K562 (cell line): ENCODE data around the gene GRWD1. TPM values are rescaled to one million over a fixed set of nuclear protein-coding genes. Genes with fewer than 3 reads are reported as not detected.
A peak's percentile ranks its signal among the peaks of the same experiment; 100 is the strongest.

ENCODE experiments used
- BACH1 ChIP-seq: fragments of 200-800 bp; sonication (Bioruptor generic); IDR thresholded peaks from 2 replicates; pipeline ENCODE4 v1.6.1; 2016; ENCODE audit warnings: missing genetic modification characterization, missing compliant biosample characterization
- CHCHD3 ChIP-seq: fragments of 250-450 bp; sonication (Bioruptor Pico); IDR thresholded peaks from 2 replicates; pipeline ENCODE4 v2.1.2; 2022; ENCODE audit warnings: mild to moderate bottlenecking
- ETS2 ChIP-seq: IDR thresholded peaks from 2 replicates; pipeline ENCODE4 v1.6.1; 2016; ENCODE audit warnings: borderline replicate concordance, missing genetic modification characterization, mild to moderate bottlenecking, moderate library complexity, missing compliant biosample characterization; ENCODE audit not compliant: poor library complexity, severe bottlenecking
- PCBP1 ChIP-seq: fragments of 200-400 bp; formaldehyde crosslinking; IDR thresholded peaks from 2 replicates; pipeline ENCODE4 v1.6.1; 2018; ENCODE audit warnings: mild to moderate bottlenecking, low read depth, low read length; ENCODE audit not compliant: poor library complexity, severe bottlenecking
- PHF8 ChIP-seq: fragments of 200-600 bp; sonication (generic); IDR thresholded peaks from 2 replicates; pipeline ENCODE4 v1.6.1; 2012; ENCODE audit warnings: mixed run types, mild to moderate bottlenecking, inconsistent platforms, low read length, moderate library complexity, borderline replicate concordance
- PTTG1 ChIP-seq: fragments of 450-650 bp; IDR thresholded peaks from 2 replicates; pipeline ENCODE4 v1.6.1; 2016; ENCODE audit warnings: low read depth, mild to moderate bottlenecking, missing genetic modification characterization, missing compliant biosample characterization
- RHOXF2B ChIP-seq: fragments of 250-450 bp; sonication (Bioruptor Pico); conservative IDR thresholded peaks from 2 replicates; pipeline ENCODE4 v1.5.1; 2021
- SIN3B ChIP-seq: fragments of 450-650 bp; IDR thresholded peaks from 2 replicates; pipeline ENCODE4 v1.6.1; 2017; ENCODE audit warnings: low read depth, mild to moderate bottlenecking, moderate library complexity
- SMC3 ChIP-seq: conservative IDR thresholded peaks from 2 replicates; pipeline ENCODE4 v1.6.1; 2011; ENCODE audit warnings: low read depth, low read length, improper control_type of control experiment; ENCODE audit not compliant: insufficient read depth
- TAF7 ChIP-seq: fragments of 450-650 bp; IDR thresholded peaks from 2 replicates; pipeline ENCODE4 v1.6.1; 2016; ENCODE audit warnings: missing genetic modification characterization, missing compliant biosample characterization
- ZNF75A ChIP-seq: fragments of 450-650 bp; formaldehyde crosslinking; IDR thresholded peaks from 2 replicates; pipeline ENCODE4 v1.4.0; 2020; ENCODE audit warnings: mild to moderate bottlenecking
- ZNF77 ChIP-seq: fragments of 250-450 bp; sonication (Bioruptor Pico); IDR thresholded peaks from 2 replicates; pipeline ENCODE4 v1.5.0; 2020
- polyA plus RNA-seq, 8 experiments: library from polyadenylated mRNA; depleted of rRNA in 4 of 8; stranded (reverse) in 5 of 8; unstranded in 3 of 8; fragments of >200 nt; fragmentation: Nextera tagmentation in 2 of 8; fragmentation: Illumina TruSeq in 1 of 8; extraction: Ambion mirVana in 2 of 8; extraction: Trizol in 1 of 8; gene quantifications; 2 replicates each; pipeline versions ENCODE4 v1.2.1 to v1.2.3, GENCODE V29; 2011 to 2014; ENCODE audit warnings: inconsistent platforms in 1 of 8, missing spikeins in 1 of 8
- total RNA-seq, 7 experiments: library from RNA; depleted of rRNA in 6 of 7; stranded (reverse); fragments of >200 nt in 6 of 7; fragmentation: Illumina TruSeq in 2 of 7; extraction: Trizol in 2 of 7; gene quantifications; 2 replicates each; pipeline versions ENCODE4 v1.2.1 to v1.2.3, GENCODE V29; 2011 to 2021; ENCODE audit warnings: low replicate concordance in 1 of 7
- TF ChIP-seq, protein P1 (sequence below): fragments of 450-650 bp; IDR thresholded peaks from 2 replicates; pipeline ENCODE4 v1.6.1; 2016; ENCODE audit warnings: missing biosample characterization, missing genetic modification characterization
- TF ChIP-seq, protein P2 (sequence below): fragments of 250-450 bp; sonication (Bioruptor Pico); IDR thresholded peaks from 2 replicates; pipeline ENCODE4 v1.5.0; 2021
- TF ChIP-seq, protein P3 (sequence below): IDR thresholded peaks from 2 replicates; pipeline ENCODE4 v1.6.1; 2011; ENCODE audit not compliant: insufficient read length; ENCODE audit errors: extremely low read depth
- TF ChIP-seq, protein P4 (sequence below): fragments of 450-650 bp; formaldehyde crosslinking; IDR thresholded peaks from 2 replicates; pipeline ENCODE4 v1.4.0; 2020; ENCODE audit warnings: mild to moderate bottlenecking
- TF ChIP-seq, protein P5 (sequence below): sonication (generic); formaldehyde crosslinking; IDR thresholded peaks from 2 replicates; pipeline ENCODE4 v1.8.0; 2023; ENCODE audit warnings: missing genetic modification reagents, mild to moderate bottlenecking, borderline replicate concordance
- TF ChIP-seq, protein P6 (sequence below): sonication (generic); formaldehyde crosslinking; IDR thresholded peaks from 2 replicates; pipeline ENCODE4 v1.5.0; 2020; ENCODE audit warnings: missing genetic modification reagents

The GRWD1 gene
- total and polyA plus RNA-seq, 9 of the 15 experiments (the other 6 are each of a cell fraction or from before 2014, with no cell fraction given): 1.5 to 87.2 (median 24.5) TPM

DNA sequence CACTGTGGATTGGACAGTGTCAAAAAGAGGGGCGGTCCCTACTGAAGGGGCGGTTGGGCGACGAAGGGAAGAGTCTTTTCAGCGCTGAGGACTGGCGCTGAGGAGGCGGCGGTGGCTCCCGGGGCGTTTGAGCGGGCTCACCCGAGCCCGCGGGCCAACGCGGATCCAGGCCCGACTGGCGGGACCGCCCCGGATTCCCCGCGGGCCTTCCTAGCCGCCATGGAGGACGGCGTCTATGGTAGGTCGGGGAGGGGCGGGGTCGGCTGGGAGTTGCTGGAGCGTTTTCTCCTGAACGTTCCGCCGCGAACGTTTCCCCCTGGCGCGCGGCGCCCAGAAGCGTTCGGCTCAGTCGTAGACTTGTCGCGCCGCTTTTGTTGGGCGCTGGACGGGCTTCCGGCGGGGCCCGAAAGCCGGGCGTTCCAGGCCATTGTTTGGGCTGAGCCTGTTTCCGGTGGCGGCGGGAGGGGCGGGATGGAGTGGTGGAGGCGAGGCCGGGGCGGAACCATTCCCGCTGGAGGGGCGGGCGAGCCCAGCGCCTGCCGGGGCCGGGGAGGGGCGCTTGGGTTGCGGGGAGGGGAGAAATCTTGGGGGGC, 23.6 kb downstream of the GRWD1 start, which contains the start of gene CYTH2 (continued):
- TF ChIP-seq ZNF77 (CRISPR knock-in tag) (no peak), PHF8 (peak; percentile 95), CHCHD3 (CRISPR knock-in tag) (no peak), SIN3B (peak; percentile 66; the same call in 1 of the 2 replicates), TAF7 (tag) (peak; percentile 92), PTTG1 (tag) (no peak), ZNF75A (CRISPR knock-in tag) (no peak; the same call in 1 of the 2 replicates), RHOXF2B (no peak), BACH1 (tag) (no peak), ETS2 (tag) (no peak), SMC3 (no peak), PCBP1 (peak; percentile 74)
- TF ChIP-seq, protein P1, sequence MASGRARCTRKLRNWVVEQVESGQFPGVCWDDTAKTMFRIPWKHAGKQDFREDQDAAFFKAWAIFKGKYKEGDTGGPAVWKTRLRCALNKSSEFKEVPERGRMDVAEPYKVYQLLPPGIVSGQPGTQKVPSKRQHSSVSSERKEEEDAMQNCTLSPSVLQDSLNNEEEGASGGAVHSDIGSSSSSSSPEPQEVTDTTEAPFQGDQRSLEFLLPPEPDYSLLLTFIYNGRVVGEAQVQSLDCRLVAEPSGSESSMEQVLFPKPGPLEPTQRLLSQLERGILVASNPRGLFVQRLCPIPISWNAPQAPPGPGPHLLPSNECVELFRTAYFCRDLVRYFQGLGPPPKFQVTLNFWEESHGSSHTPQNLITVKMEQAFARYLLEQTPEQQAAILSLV (tag): no peak
- TF ChIP-seq, protein P2, sequence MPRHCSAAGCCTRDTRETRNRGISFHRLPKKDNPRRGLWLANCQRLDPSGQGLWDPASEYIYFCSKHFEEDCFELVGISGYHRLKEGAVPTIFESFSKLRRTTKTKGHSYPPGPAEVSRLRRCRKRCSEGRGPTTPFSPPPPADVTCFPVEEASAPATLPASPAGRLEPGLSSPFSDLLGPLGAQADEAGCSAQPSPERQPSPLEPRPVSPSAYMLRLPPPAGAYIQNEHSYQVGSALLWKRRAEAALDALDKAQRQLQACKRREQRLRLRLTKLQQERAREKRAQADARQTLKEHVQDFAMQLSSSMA (CRISPR knock-in tag): 0 out of 2 replicates have a peak, but pooled peaks have one; percentile 46
- TF ChIP-seq, protein P3, sequence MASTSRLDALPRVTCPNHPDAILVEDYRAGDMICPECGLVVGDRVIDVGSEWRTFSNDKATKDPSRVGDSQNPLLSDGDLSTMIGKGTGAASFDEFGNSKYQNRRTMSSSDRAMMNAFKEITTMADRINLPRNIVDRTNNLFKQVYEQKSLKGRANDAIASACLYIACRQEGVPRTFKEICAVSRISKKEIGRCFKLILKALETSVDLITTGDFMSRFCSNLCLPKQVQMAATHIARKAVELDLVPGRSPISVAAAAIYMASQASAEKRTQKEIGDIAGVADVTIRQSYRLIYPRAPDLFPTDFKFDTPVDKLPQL: no peak
- TF ChIP-seq, protein P4, sequence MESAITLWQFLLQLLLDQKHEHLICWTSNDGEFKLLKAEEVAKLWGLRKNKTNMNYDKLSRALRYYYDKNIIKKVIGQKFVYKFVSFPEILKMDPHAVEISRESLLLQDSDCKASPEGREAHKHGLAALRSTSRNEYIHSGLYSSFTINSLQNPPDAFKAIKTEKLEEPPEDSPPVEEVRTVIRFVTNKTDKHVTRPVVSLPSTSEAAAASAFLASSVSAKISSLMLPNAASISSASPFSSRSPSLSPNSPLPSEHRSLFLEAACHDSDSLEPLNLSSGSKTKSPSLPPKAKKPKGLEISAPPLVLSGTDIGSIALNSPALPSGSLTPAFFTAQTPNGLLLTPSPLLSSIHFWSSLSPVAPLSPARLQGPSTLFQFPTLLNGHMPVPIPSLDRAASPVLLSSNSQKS (CRISPR knock-in tag): no peak
- TF ChIP-seq, protein P5, sequence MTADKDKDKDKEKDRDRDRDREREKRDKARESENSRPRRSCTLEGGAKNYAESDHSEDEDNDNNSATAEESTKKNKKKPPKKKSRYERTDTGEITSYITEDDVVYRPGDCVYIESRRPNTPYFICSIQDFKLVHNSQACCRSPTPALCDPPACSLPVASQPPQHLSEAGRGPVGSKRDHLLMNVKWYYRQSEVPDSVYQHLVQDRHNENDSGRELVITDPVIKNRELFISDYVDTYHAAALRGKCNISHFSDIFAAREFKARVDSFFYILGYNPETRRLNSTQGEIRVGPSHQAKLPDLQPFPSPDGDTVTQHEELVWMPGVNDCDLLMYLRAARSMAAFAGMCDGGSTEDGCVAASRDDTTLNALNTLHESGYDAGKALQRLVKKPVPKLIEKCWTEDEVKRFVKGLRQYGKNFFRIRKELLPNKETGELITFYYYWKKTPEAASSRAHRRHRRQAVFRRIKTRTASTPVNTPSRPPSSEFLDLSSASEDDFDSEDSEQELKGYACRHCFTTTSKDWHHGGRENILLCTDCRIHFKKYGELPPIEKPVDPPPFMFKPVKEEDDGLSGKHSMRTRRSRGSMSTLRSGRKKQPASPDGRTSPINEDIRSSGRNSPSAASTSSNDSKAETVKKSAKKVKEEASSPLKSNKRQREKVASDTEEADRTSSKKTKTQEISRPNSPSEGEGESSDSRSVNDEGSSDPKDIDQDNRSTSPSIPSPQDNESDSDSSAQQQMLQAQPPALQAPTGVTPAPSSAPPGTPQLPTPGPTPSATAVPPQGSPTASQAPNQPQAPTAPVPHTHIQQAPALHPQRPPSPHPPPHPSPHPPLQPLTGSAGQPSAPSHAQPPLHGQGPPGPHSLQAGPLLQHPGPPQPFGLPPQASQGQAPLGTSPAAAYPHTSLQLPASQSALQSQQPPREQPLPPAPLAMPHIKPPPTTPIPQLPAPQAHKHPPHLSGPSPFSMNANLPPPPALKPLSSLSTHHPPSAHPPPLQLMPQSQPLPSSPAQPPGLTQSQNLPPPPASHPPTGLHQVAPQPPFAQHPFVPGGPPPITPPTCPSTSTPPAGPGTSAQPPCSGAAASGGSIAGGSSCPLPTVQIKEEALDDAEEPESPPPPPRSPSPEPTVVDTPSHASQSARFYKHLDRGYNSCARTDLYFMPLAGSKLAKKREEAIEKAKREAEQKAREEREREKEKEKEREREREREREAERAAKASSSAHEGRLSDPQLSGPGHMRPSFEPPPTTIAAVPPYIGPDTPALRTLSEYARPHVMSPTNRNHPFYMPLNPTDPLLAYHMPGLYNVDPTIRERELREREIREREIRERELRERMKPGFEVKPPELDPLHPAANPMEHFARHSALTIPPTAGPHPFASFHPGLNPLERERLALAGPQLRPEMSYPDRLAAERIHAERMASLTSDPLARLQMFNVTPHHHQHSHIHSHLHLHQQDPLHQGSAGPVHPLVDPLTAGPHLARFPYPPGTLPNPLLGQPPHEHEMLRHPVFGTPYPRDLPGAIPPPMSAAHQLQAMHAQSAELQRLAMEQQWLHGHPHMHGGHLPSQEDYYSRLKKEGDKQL (CRISPR knock-in tag): no peak
- TF ChIP-seq, protein P6, sequence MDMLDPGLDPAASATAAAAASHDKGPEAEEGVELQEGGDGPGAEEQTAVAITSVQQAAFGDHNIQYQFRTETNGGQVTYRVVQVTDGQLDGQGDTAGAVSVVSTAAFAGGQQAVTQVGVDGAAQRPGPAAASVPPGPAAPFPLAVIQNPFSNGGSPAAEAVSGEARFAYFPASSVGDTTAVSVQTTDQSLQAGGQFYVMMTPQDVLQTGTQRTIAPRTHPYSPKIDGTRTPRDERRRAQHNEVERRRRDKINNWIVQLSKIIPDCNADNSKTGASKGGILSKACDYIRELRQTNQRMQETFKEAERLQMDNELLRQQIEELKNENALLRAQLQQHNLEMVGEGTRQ: no peak
